SK-N-SH (cell line): ENCODE data around the gene IGDCC3. TPM values are rescaled to one million over a fixed set of nuclear protein-coding genes. Genes with fewer than 3 reads are reported as not detected.

Source experiments
- CTCF ChIA-PET: fragments of 300-600, 350-600 bp; formaldehyde crosslinking; extraction: SDS; loops from one replicate; lab custom pipeline; 2021; lab: Yijun Ruan, JAX
- POLR2A ChIA-PET: fragments of 350-600 bp; sonication (Branson Sonifier 250); formaldehyde crosslinking; extraction: SDS; loops from one replicate; lab custom pipeline; 2020; ENCODE audit warnings: antibody characterized with exemption, inconsistent platforms; lab: Yijun Ruan, JAX
- DNase-seq: peaks from one replicate; pipeline ENCODE4 v3.0.0; 2012
- H2AFZ ChIP-seq: fragments of 200-600 bp; sonication (generic); 2 replicates; pipeline ENCODE4 v1.8.1; 2016; ENCODE audit warnings: antibody characterized with exemption, mild to moderate bottlenecking, low read depth
- H3F3A ChIP-seq: fragments of 200-600 bp; sonication (generic); replicated peaks from 2 replicates; pipeline ENCODE3; 2016; ENCODE audit warnings: antibody characterized with exemption, mild to moderate bottlenecking; ENCODE audit not compliant: insufficient read depth
- H3K27ac ChIP-seq, 2 experiments: fragments of 200-500 bp in 1 of 2; fragments of 200-600 bp in 1 of 2; sonication (Bioruptor generic) in 1 of 2; sonication (generic), shearing (Covaris generic) in 1 of 2; 2 replicates each; pipeline versions ENCODE4 v1.5.1 to v1.6.1; 2014 to 2016; ENCODE audit warnings: low read depth in 2 of 2, inconsistent platforms in 1 of 2, low read length in 1 of 2, mild to moderate bottlenecking in 1 of 2, mixed read lengths in 1 of 2
- H3K27me3 ChIP-seq: fragments of 200-600 bp; sonication (generic), shearing (Covaris generic); 2 replicates; pipeline ENCODE4 v1.6.1; 2016; ENCODE audit warnings: mixed run types; ENCODE audit not compliant: insufficient read depth
- H3K36me3 ChIP-seq, 2 experiments: fragments of 200-500 bp in 1 of 2; fragments of 200-600 bp in 1 of 2; sonication (Bioruptor generic) in 1 of 2; sonication (generic) in 1 of 2; replicated peaks in 1 of 2; 2 replicates each; pipeline versions ENCODE3 to v1.5.1; 2014 to 2016; ENCODE audit warnings: low read length in 1 of 2, mild to moderate bottlenecking in 1 of 2; ENCODE audit not compliant: insufficient read depth in 2 of 2, control insufficient read depth in 1 of 2
- H3K4me1 ChIP-seq, 2 experiments: fragments of 200-500 bp in 1 of 2; fragments of 200-600 bp in 1 of 2; sonication (Bioruptor generic) in 1 of 2; sonication (generic), shearing (Covaris generic) in 1 of 2; 2 replicates each; pipeline versions ENCODE4 v1.5.1 to v1.6.1; 2014 to 2016; ENCODE audit warnings: low read depth in 1 of 2, low read length in 1 of 2, mixed run types in 1 of 2; ENCODE audit not compliant: insufficient read depth in 2 of 2, control insufficient read depth in 1 of 2
- H3K4me2 ChIP-seq: fragments of 200-600 bp; sonication (generic), shearing (Covaris generic); 2 replicates; pipeline ENCODE4 v1.6.1; 2017; ENCODE audit warnings: mixed run types
- H3K4me3 ChIP-seq, 2 experiments: fragments of 200-500 bp in 1 of 2; fragments of 200-600 bp in 1 of 2; sonication (Bioruptor generic) in 1 of 2; sonication (generic), shearing (Covaris generic) in 1 of 2; 2 replicates each; pipeline versions ENCODE4 v1.5.1 to v1.8.1; 2014 to 2016; ENCODE audit warnings: low read depth in 2 of 2, inconsistent platforms in 1 of 2, low read length in 1 of 2, mild to moderate bottlenecking in 1 of 2, mixed read lengths in 1 of 2, moderate library complexity in 1 of 2
- H3K79me2 ChIP-seq: fragments of 200-600 bp; sonication (generic); 2 replicates; pipeline ENCODE4 v1.8.1; 2017; ENCODE audit warnings: mild to moderate bottlenecking; ENCODE audit not compliant: insufficient read depth
- H3K9ac ChIP-seq: fragments of 200-600 bp; sonication (generic); 2 replicates; pipeline ENCODE4 v1.6.1; 2017; ENCODE audit warnings: mixed run types
- H3K9me2 ChIP-seq: fragments of 200-600 bp; sonication (generic); 2 replicates; pipeline ENCODE4 v1.6.1; 2017; ENCODE audit warnings: mixed run types
- H3K9me3 ChIP-seq: fragments of 200-600 bp; sonication (generic); 2 replicates; pipeline ENCODE4 v1.6.1; 2017; ENCODE audit warnings: mixed run types, mild to moderate bottlenecking, moderate library complexity
- H4K20me1 ChIP-seq: fragments of 200-600 bp; sonication (generic); 2 replicates; pipeline ENCODE4 v1.6.1; 2017; ENCODE audit warnings: mild to moderate bottlenecking, mixed run types; ENCODE audit not compliant: insufficient read depth
- CHD2 ChIP-seq: fragments of 150-350 bp; IDR thresholded peaks from 2 replicates; pipeline ENCODE4 v1.6.1; 2018; ENCODE audit warnings: low read length; ENCODE audit not compliant: partially characterized antibody
- ELF1 ChIP-seq: IDR thresholded peaks from 2 replicates; pipeline ENCODE4 v1.4.0; 2012
- EP300 ChIP-seq, 2 experiments: IDR thresholded peaks; 2 replicates each; pipeline versions ENCODE4 v1.4.0 to v1.6.1; 2012; ENCODE audit warnings: borderline replicate concordance in 1 of 2, low read depth in 1 of 2, low read length in 1 of 2
- EZH2phosphoT487 ChIP-seq: fragments of 200-600 bp; sonication (generic); IDR thresholded peaks from 2 replicates; pipeline ENCODE4 v1.6.1; 2017; ENCODE audit warnings: low read depth, mixed run types, mild to moderate bottlenecking, antibody characterized with exemption, moderate library complexity, borderline replicate concordance
- FOSL2 ChIP-seq: IDR thresholded peaks from 2 replicates; pipeline ENCODE4 v1.4.0; 2012; ENCODE audit warnings: low read depth, mild to moderate bottlenecking, moderate library complexity, borderline replicate concordance
- FOXM1 ChIP-seq: IDR thresholded peaks from 2 replicates; pipeline ENCODE4 v1.4.0; 2012; ENCODE audit warnings: low read depth, mild to moderate bottlenecking
- GABPA ChIP-seq: IDR thresholded peaks from 2 replicates; pipeline ENCODE4 v1.4.0; 2012; ENCODE audit warnings: low read depth, mild to moderate bottlenecking
- JUND ChIP-seq: IDR thresholded peaks from 2 replicates; pipeline ENCODE4 v1.4.0; 2012
- MEF2A ChIP-seq: IDR thresholded peaks from 2 replicates; pipeline ENCODE4 v1.4.0; 2012; ENCODE audit warnings: low read depth, borderline replicate concordance
- MXI1 ChIP-seq: IDR thresholded peaks from 2 replicates; pipeline ENCODE4 v1.6.1; 2012; ENCODE audit warnings: mild to moderate bottlenecking, low read depth, low read length, improper control_type of control experiment
- NRF1 ChIP-seq: IDR thresholded peaks from 2 replicates; pipeline ENCODE4 v1.6.1; 2012; ENCODE audit warnings: low read depth, mild to moderate bottlenecking, low read length
- RAD21 ChIP-seq: IDR thresholded peaks from 2 replicates; pipeline ENCODE4 v1.6.1; 2012; ENCODE audit warnings: mild to moderate bottlenecking, low read length
- RCOR1 ChIP-seq: fragments of 150-350 bp; IDR thresholded peaks from 2 replicates; pipeline ENCODE4 v1.6.1; 2017; ENCODE audit warnings: antibody characterized with exemption, low read length
- RXRA ChIP-seq: IDR thresholded peaks from 2 replicates; pipeline ENCODE4 v1.4.0; 2012; ENCODE audit warnings: low read depth, mild to moderate bottlenecking, borderline replicate concordance
- SMC3 ChIP-seq: IDR thresholded peaks from 2 replicates; pipeline ENCODE4 v1.6.1; 2012; ENCODE audit warnings: low read depth, low read length, improper control_type of control experiment
- TCF12 ChIP-seq: IDR thresholded peaks from 2 replicates; pipeline ENCODE4 v1.4.0; 2012
- YY1 ChIP-seq: IDR thresholded peaks from 2 replicates; pipeline ENCODE4 v1.4.0; 2012; ENCODE audit warnings: low read depth, mild to moderate bottlenecking
- WGBS: methylation state at CpG from one replicate; pipeline ENCODE4 v1.1.6; 2017; ENCODE audit warnings: low lambda C conversion rate; 5-methylcytosine and 5-hydroxymethylcytosine counted together
- polyA plus RNA-seq, 3 experiments: library from polyadenylated mRNA; depleted of rRNA; stranded (reverse); fragments of >200 nt; gene quantifications; 2 replicates each; pipeline ENCODE4 v1.2.3, GENCODE V29; 2012
- TF ChIP-seq, protein P1 (sequence below): fragments of 150-350 bp; IDR thresholded peaks from 2 replicates; pipeline ENCODE4 v1.6.1; 2016; ENCODE audit warnings: mild to moderate bottlenecking, low read depth, low read length
- TF ChIP-seq, protein P2 (sequence below): fragments of 150-350 bp; IDR thresholded peaks from 2 replicates; pipeline ENCODE4 v1.6.1; 2017; ENCODE audit warnings: antibody characterized with exemption, low read length, low read depth, borderline replicate concordance
- TF ChIP-seq, protein P3 (sequence below): IDR thresholded peaks from 2 replicates; pipeline ENCODE4 v1.4.0; 2012; ENCODE audit warnings: low read depth, borderline replicate concordance
- TF ChIP-seq, protein P4 (sequence below): IDR thresholded peaks from 2 replicates; pipeline ENCODE4 v1.4.0; 2012; ENCODE audit warnings: low read depth, borderline replicate concordance

IGDCC3 gene
- polyA plus RNA-seq, 1 of the 3 experiments (the other 2 are of a cell fraction): 0.43 TPM

DNA sequence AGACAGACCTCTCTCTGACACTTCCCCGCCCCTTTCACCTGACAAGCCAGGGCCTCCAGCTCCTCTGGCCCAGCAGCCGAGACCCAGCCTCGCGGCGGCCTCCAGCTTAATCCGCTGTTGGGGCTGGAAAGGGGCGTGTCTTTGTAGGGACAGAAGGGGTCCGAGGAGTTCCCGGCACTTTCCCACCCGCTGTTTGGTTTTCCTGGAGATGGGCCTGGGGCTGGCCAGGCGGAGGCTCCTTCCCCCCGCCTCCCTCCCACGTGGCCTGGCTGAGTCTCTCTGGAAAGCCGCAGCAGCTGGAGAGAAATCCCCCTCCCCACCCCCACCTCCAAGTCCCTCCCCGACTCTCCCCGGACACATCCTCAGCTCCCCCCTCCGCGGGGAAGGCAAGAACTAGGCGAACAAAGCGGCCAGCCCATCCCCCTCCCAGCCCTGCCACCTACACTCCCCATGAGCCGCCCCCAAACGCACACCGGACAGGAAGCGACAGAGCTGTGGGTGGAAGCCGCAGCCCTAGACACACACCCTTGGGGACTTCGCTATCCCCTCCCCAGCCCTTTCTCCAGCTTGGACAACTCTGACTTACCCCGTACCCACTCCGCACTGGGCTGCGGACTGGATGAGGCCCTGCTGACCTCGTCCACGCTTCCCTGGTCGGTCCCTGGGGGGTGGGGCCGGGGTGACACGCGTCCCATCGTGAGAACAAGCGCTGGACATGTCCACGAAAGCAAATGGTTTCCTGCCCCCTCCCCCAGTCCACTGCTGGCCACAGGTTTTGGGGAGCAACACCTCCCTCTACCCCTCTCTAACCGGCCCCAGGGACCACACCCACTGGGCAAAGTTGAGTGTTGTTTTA is 43.8 kb upstream of the IGDCC3 start (continued):
- TF ChIP-seq NRF1: no peak
- TF ChIP-seq, protein P1, sequence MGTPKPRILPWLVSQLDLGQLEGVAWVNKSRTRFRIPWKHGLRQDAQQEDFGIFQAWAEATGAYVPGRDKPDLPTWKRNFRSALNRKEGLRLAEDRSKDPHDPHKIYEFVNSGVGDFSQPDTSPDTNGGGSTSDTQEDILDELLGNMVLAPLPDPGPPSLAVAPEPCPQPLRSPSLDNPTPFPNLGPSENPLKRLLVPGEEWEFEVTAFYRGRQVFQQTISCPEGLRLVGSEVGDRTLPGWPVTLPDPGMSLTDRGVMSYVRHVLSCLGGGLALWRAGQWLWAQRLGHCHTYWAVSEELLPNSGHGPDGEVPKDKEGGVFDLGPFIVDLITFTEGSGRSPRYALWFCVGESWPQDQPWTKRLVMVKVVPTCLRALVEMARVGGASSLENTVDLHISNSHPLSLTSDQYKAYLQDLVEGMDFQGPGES: no peak

DNA sequence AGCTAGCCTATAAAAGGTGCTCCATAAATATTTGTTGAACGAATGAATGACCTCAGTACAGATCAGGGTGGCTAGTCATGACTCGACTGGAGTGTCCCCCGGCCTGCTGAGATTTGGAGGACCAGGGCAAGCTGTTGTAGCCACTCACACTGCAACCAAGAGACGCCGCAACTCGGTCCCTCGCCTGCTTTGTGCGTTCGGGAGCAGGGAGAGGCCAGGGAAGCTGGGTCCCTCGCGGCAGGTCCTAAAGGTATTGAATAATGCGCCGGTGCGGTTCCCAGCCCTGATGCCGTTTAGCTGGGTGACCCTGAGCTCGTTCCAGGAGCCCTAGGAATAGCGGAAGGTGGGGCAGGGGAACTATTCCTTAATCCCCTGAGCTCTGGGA is 43.2 kb upstream of the IGDCC3 start:
- POLR2A ChIA-PET: interaction anchor here (1.5 kb wide), 1 partner anchor 116 kb away, joined by 6 read pairs; the partner anchor contains the start of gene RNU5B-1

More for the DNA sequence above, 43.2 kb upstream of the IGDCC3 start:
- no peaks in the 10 kb centered on the region for H3F3A ChIP-seq
- H3K4me2 ChIP-seq: no peak overlapping the region
- CTCF ChIA-PET: interaction anchor here (0.9 to 7.4 kb wide), 9 partner anchors 13 to 116 kb away, joined by 3 to 71 read pairs (median 3); partner anchors contain the start of gene RNU5B-1
- no peaks in the 10 kb centered on the region for H3K9me2 ChIP-seq
- TF ChIP-seq FOSL2: no peak
- no peak for TF ChIP-seq RAD21
- TF ChIP-seq, protein P2, sequence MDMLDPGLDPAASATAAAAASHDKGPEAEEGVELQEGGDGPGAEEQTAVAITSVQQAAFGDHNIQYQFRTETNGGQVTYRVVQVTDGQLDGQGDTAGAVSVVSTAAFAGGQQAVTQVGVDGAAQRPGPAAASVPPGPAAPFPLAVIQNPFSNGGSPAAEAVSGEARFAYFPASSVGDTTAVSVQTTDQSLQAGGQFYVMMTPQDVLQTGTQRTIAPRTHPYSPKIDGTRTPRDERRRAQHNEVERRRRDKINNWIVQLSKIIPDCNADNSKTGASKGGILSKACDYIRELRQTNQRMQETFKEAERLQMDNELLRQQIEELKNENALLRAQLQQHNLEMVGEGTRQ: no peak
- TF ChIP-seq RXRA: no peak
- TF ChIP-seq FOXM1: no peak
- TF ChIP-seq TCF12: no peak
- no peak for TF ChIP-seq GABPA
- TF ChIP-seq RCOR1: no peak
- no peak for TF ChIP-seq SMC3
- no peak for TF ChIP-seq JUND
- TF ChIP-seq YY1: no peak
- TF ChIP-seq ELF1: no peak
- TF ChIP-seq MEF2A: no peak
- TF ChIP-seq, protein P3, sequence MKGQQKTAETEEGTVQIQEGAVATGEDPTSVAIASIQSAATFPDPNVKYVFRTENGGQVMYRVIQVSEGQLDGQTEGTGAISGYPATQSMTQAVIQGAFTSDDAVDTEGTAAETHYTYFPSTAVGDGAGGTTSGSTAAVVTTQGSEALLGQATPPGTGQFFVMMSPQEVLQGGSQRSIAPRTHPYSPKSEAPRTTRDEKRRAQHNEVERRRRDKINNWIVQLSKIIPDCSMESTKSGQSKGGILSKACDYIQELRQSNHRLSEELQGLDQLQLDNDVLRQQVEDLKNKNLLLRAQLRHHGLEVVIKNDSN: no peak
- TF ChIP-seq, protein P4, sequence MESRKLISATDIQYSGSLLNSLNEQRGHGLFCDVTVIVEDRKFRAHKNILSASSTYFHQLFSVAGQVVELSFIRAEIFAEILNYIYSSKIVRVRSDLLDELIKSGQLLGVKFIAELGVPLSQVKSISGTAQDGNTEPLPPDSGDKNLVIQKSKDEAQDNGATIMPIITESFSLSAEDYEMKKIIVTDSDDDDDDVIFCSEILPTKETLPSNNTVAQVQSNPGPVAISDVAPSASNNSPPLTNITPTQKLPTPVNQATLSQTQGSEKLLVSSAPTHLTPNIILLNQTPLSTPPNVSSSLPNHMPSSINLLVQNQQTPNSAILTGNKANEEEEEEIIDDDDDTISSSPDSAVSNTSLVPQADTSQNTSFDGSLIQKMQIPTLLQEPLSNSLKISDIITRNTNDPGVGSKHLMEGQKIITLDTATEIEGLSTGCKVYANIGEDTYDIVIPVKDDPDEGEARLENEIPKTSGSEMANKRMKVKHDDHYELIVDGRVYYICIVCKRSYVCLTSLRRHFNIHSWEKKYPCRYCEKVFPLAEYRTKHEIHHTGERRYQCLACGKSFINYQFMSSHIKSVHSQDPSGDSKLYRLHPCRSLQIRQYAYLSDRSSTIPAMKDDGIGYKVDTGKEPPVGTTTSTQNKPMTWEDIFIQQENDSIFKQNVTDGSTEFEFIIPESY: no peak
- TF ChIP-seq EZH2phosphoT487: no peak
- no peak for TF ChIP-seq CHD2
- no peak for TF ChIP-seq MXI1
- no peak for TF ChIP-seq EP300 (IDR thresholded peaks at IDR 0.05; ENCODE audit: borderline replicate concordance in 1 of 2, low read depth in 1 of 2, low read length in 1 of 2)
- no peaks in the 10 kb centered on the region for H3K27me3 ChIP-seq
- 92% methylated on average over 17 of the region's 17 CpGs for WGBS
- no peaks in the 10 kb centered on the region for H3K79me2 ChIP-seq
- no peak overlapping the region for H3K4me3 ChIP-seq
- H3K36me3 ChIP-seq: no peaks in the 10 kb centered on the region
- H4K20me1 ChIP-seq: no peaks in the 10 kb centered on the region
- no peaks in the 10 kb centered on the region for H3K9me3 ChIP-seq
- H3K4me1 ChIP-seq: peaks cover 9 to 13% of the 10 kb centered on the region in 2 experiments; a peak in 3 of 4 replicates
- no peak overlapping the region for H3K27ac ChIP-seq
- H2AFZ ChIP-seq: no peak overlapping the region
- no peak for DNase-seq
- no peak overlapping the region for H3K9ac ChIP-seq
